HTERT RPE-1 (cell line): ENCODE results near the gene STK17A.

Experiments
- in situ Hi-C: fragments of 300-500 bp; cut with MboI; formaldehyde crosslinking; loops from 4 replicates; pipeline ENCODE4 v1.14.3; 2020; ENCODE audit warnings: low sequenced_read_pairs

The STK17A gene

GRCh38 chr7:43582503-43583423, at the start of gene STK17A:
Gene STK17A, plus strand, starts transcription at chr7:43583108. Its CDS starts 136 bp downstream, at chr7:43583244.
- in situ Hi-C loops, result no loop called here

GRCh38 chr7:43533801-43534479, 49.0 kb upstream of the STK17A start:
- in situ Hi-C loops, result no loop called here

GRCh38 chr7:43535031-43535451, 47.9 kb upstream of the STK17A start:
- in situ Hi-C loops, result no loop called here

- in situ Hi-C loops, result no loop called here
Observed at GRCh38 chr7:43535810-43536585, 46.9 kb upstream of the STK17A start.

- in situ Hi-C loops, result no loop called here
Observed at GRCh38 chr7:43536773-43537172, 46.1 kb upstream of the STK17A start.

- in situ Hi-C loops, result no loop called here
Observed at GRCh38 chr7:43537765-43538403, 45.0 kb upstream of the STK17A start.

- in situ Hi-C loops, result no loop called here
Observed at GRCh38 chr7:43538404-43538771, 44.5 kb upstream of the STK17A start.

GRCh38 chr7:43540471-43540870, 42.4 kb upstream of the STK17A start:
- in situ Hi-C loops, result no loop called here

- in situ Hi-C loops, result no loop called here
Observed at GRCh38 chr7:43542716-43543115, 40.2 kb upstream of the STK17A start.

- in situ Hi-C loops, result no loop called here
Observed at GRCh38 chr7:43546231-43546630, 36.7 kb upstream of the STK17A start.

GRCh38 chr7:43550427-43550826, 32.5 kb upstream of the STK17A start:
- in situ Hi-C loops, result no loop called here

- in situ Hi-C loops, result no loop called here
Observed at GRCh38 chr7:43552122-43552521, 30.8 kb upstream of the STK17A start.

GRCh38 chr7:43553999-43554398, 28.9 kb upstream of the STK17A start:
- in situ Hi-C loops, result no loop called here

- in situ Hi-C loops, result no loop called here
Observed at GRCh38 chr7:43554423-43554822, 28.5 kb upstream of the STK17A start.

- in situ Hi-C loops, result no loop called here
Observed at GRCh38 chr7:43557831-43558495, 24.9 kb upstream of the STK17A start.

GRCh38 chr7:43559171-43559945, 23.6 kb upstream of the STK17A start:
- in situ Hi-C loops, result no loop called here

GRCh38 chr7:43559946-43560335, 23.0 kb upstream of the STK17A start:
- in situ Hi-C loops, result no loop called here

- in situ Hi-C loops, result no loop called here
Observed at GRCh38 chr7:43560742-43561330, 22.1 kb upstream of the STK17A start.

GRCh38 chr7:43562383-43562782, 20.5 kb upstream of the STK17A start:
- in situ Hi-C loops, result no loop called here
